Urothelium cell line (cell line): Measurements from ENCODE around the gene ZNRF4.
"Not testable (repeated sequence)": the region's sequence is repeated elsewhere in the genome, so short reads cannot be mapped to it uniquely, and the experiment has no call there.

Source experiments
- DNase-seq: peaks from one replicate; pipeline ENCODE4 v3.0.0; 2011; ENCODE audit warnings: low spot score, mixed read lengths
- FAIRE-seq: peaks from 2 replicates; lab custom pipeline; 2011; peaks lifted over from hg19 to GRCh38; lab: Jason Lieb, UNC

The ZNRF4 gene

DNA sequence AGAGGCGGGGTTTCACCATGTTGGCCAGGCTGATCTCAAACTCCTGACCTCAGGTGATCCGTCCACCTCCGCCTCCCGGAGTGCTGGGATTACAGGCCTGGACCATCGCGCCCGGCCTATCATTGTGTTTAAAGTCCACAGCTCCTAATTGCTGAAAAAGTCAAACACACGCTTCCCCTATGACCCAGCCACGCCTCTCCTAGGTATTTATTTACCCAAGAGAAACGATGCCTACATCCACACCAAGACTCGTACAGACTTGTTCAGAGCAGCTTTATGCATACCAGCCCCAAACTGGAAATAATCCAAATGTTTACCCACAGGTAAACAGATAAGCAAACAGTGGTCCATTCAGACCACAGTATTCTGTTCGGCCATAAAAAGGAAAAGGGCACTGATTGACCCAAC, 15.1 kb downstream of the ZNRF4 start:
- no peak for DNase-seq
- no peak for FAIRE-seq

DNA sequence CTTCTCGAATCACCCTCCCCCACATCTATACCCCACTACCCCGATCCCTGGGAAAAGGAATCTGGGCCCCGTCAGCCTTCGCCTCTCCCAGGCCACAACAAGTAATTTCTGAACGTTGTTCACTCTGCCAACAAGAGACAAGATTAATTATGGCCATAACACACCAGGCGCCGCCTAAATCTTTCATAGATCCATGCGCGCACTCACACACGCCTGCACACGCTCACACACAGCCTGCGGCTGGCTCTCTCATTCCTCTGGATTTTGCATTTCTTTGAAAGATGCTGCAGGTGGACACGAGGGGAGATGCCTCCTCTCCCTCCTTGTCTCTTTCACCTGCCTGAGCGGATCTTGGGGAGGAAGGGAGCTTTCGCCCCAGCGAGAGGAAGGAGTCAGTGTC, 17.1 kb downstream of the ZNRF4 start:
- DNase-seq (no peak), FAIRE-seq (no peak)

DNA sequence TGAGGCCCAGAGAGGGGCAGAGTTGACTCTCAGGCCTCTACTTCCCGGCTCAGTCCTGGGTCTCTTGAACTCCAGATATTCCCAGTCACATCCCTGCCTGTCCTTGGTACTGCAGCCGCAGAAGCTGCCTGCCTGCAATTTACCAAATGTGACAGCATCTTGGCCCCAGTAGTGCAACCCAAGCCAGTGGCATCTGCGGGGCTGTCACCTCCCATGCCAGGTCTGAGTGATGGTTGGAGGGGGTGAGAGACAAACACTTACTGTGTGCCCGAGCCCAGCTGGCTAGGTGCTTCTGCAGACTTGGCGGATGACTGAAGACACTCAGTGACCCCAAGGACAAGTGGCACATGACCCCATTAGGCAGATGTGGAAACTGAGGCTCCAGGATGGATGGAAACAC, 18.4 kb downstream of the ZNRF4 start:
- no peak for DNase-seq
- FAIRE-seq = no peak

DNA sequence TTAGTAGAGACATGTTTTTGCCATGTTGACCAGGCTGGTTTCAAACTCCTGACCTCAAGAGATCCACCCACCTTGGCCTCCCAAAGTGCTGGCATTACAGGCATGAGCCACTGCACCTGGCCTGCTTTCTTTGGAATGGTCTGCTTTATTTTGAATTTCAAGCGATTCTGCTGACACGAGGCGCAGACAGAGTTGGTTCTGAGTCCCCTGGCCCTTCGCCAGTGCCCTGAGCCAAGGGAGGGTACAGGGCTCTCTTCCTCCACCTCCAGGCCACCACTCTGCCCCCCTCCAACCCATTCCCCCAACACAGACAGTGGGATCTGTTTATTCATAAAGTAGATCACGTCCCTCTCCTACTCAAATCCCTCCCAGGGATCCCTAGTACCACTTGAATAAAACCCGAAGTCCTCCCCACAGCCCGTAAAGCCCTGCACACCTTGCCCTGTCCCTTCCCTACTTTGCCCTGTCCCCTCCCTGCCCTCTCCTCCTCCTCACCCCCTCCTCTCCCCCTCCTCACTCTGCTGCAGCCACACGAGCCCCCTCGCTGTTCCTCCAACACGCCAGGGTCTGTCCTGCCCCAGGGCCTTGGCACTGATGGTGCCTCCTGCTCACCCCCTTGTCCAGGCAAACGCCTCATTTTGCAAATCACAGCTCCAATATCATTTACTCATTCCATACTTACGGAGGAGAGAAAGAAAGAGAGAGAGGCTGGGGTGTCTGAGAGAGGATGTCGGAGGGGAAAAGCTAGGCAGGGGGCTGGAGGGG, 22.4 kb downstream of the ZNRF4 start:
- FAIRE-seq (no peak), DNase-seq (no peak)

DNA sequence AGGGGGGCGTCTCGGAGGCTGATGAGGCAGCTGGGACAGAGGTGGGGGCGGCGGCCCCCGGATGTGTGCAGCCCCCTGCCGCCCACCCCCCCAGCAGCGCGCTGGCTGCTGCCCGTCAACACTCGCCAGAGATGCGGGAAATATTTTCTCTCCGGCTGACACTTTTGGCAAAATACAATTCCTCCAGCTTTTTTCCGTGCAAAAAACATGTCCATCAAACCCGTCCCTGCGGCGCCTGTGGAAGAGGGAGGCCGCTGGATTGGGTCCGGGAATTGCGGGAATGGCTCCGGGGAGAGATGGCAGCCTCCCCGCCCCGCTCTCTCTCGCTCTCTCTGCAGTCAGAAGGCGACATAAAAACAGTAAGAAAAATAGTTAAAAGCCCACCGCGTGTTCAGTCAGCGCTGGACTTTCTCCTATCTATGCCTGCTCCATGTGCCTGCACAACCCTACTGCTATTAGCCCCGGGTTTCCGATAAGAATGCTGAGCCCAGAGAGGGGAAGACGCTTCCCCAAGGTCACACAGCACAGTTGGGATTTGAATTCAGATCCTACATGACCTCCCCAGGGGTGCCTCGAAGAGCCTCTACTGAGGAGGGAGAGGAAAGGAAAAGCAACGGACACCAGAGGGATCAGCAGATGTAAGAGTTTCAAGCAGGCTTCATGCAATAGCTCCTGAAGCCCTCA, 23.2 kb downstream of the ZNRF4 start:
- FAIRE-seq (no peak), DNase-seq (no peak)

DNA sequence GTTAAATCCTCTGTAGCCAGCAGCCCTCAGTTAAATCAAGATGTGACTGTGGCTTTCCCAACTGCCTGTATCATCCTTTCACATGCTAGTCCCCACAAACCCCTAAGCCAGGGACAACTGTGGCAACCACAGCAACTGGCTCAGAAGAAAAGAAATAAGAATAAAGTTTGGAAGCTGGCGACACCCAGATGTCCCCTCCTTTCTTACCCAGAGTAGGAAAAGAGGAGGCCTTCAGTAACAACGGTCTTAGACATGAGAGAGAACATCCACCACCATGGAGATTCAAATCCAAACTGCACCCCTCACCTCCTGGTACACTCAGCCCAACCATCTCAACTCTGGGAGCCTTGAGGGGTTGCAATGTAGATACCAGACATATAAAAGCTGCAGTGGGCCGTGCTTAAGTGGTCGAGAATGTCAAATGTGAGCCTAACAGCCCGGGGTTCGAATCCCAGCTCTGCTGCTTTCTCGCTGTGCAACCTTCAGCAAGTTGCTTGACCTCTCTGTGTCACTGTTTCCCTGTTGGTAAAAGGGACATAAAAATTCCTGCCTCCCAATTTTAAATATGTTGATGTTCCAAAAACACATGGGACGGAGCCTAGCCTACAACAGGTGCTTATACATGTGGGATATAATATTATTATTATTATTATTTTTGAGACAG, 23.8 kb downstream of the ZNRF4 start:
- no peak for FAIRE-seq
- no peak for DNase-seq

DNA sequence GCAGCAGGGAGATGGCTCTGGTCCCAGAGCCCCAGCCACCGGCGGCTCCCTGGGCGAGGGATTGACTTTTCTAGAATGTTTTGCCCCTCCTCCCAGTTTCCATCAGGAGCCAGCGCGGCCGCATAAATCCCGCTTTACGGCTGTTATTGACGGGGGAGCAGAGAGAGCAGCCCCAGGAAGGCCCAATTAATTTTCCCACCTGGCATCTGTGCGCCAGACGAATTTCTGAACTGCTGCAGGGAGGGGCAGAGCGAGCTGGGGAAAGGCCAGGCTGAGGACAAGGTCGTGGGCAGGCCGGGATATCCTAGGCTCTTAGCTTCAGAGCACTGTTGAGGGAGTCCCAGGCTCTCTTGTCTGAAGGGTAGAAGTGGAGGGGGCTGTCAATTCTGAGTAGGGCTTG, 24.7 kb downstream of the ZNRF4 start:
- DNase-seq = no peak
- FAIRE-seq = no peak

DNA sequence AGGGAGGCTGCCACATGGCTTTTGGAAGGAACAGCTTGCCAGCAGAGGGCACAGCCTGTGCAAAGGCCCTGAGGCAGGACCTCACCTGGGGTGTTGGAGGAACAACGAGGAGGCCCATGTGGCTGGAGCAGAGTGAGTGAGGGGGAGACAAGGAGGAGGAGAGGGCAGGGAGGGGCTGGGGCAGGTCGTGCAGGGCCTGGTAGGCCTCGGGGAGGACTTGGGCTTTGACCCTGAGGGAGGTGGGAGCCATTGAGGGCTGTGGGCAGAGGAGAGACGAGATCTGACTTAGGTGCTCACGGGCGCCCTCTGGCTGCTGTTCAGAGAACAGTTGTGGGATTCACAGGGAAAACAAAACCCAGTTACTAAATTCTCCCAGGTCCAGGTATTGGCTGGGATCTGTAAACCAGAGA, 25.2 kb downstream of the ZNRF4 start:
- DNase-seq = no peak
- no peak for FAIRE-seq

DNA sequence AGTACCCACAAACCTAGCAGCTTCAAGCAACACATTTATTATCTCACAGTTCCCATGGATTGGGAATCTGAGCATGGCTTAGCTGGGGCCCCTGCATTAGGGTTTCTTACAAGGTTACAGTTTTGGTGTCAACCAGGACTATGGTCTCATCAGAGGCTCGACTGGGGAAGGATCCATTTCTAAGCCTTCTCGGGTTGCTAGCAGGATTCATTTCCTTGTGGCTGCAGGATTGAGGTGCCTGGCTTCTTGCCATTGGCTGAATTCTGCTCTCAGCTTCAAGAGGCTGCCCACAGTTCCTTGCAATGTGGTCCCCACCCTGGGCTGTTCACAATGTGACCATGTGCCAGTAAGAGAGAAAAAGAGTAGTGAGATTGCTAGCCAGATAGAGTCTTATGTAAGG, 26.7 kb downstream of the ZNRF4 start:
- no peak for DNase-seq

DNA sequence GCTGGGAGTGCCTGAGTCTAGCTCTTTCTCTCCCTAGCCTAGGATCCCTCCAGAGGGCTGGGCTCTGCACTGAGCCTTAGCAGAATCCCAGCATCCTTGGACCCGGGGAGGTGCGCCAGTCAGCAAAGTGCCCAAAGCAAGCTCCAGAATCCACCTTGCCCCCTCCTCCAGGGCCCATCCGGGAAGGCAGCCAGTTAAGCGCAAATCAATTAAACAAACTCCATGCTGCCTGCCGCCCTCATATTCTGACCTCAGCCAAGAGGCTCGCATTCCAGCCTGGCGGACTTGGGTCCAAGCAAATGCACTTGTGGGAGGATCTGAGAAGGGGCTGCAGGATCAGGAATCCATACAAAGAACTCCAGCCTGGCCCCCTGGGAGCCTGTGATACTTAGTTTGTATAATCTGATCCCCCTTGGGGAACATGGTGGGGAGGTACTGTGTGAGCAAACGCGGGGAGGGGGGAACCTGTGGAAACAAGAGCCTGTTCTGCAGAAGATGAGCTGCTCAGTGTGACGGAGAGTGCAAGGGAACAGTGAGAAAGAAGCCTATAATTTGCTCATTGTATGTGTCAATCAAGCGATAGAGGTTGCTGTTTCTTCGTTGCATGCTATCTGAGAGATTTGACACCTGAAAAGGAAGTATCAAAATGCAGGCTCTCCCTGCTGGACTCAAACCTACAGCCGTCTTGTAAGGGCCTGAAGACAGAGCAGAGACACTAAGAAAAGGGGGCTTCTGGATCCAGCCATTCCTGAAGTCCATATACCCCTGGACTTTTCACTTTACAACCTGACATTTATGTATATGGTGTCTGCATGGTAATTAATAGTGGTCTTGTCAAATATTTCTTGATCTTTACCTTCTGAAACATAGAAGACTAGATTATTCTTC, 29.4 kb downstream of the ZNRF4 start:
- FAIRE-seq (no peak), DNase-seq (peak; percentile 50)

More for the DNA sequence above, 26.7 kb downstream of the ZNRF4 start:
- FAIRE-seq = no peak

DNA sequence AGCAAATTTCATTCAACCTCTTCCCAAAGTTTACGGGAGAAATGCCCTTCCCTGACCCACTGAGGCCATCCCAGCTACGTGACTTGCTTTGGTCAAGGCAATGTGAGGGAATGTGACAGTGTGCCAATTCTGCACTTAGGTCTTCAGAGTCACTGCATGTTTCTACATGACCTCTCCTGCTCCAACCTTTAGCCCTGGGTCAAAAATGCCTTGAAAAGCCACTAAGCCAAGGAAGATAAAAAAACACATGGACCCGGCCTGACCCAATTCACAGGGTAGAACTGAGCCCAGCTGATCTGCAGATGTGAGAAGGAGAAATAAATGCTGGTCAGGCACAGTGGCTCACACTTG, 30.0 kb downstream of the ZNRF4 start:
- FAIRE-seq (no peak), DNase-seq (no peak)

DNA sequence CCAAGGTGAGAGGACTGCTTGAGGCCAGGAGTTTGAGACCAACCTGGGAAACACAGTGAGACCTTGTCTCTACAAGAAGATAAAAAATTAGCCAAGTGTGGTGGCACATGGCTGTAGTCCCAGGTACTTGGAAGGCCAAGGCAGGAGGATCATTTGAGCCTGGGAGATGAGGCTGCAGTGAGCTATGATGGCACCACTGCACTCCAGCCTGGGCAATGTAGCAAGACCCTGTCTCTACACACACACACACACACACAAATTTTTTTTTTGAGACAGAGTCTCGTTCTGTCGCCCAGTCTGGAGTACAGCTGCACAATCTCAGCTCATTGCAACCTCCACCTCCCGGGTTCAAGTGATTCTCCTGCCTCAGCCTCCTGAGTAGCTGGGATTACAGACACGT, 30.4 kb downstream of the ZNRF4 start:
- DNase-seq = not testable (repeated sequence)

DNA sequence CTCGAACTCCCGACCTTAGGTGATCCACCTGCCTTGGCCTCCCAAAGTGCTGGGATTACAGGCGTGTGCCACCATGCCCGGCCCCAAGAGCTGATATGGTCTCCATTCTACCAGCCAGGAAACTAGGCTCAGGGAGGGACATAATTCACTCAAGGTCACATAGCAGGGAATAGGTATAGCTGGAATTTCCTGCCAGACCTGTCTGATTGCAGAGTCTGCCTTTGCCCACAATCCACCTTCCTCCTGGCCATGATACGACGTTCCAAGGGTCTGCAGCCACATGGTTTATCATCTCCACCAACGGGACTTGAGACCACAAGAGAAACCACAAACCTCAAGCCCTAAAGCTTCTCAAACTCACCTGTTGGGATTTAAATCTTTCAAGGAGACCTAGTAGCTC, 32.0 kb downstream of the ZNRF4 start:
- FAIRE-seq (peak; percentile 20), DNase-seq (peak; percentile 16)

More for the DNA sequence above, 30.4 kb downstream of the ZNRF4 start:
- FAIRE-seq = not testable (repeated sequence)

DNA sequence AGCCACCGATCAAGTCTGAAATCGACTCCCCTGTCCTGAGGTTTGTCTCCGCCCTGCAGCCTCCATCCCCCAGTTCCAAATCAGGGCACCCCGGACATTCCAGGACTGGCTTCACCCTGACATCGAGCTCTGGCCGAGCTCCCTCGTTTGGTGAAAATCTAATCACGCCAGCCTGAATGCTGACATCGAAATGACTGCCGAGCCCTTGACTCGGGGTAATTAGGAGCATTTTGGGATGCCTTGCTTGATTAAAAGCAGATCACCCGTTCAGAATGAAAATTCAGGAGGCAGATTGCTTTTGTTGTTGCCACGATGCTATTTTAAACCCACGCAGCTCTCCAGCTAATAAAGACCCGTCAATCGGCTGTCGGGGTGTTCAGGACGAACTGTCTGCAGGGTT, 34.3 kb downstream of the ZNRF4 start:
- no peak for DNase-seq
- FAIRE-seq = no peak

DNA sequence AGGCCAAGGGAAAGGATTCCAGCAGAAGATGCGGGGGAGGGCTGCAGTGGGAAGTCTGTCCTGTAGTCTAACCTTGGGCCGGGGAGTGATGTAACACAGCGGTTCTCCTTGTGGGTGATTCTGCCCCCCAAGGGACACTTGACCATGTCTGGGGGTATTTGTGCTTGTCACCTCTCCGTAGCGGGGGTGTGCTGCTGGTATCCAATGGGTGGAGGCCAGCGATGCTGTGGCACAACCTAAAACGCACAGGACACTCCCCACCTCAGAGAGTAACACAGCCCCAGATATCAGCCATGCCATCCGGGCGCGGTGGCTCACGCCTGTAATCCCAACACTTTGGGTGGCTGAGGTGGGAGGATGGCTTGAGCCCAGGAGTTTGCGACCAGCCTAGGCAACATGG, 36.3 kb downstream of the ZNRF4 start:
- DNase-seq = no peak
- FAIRE-seq = no peak

DNA sequence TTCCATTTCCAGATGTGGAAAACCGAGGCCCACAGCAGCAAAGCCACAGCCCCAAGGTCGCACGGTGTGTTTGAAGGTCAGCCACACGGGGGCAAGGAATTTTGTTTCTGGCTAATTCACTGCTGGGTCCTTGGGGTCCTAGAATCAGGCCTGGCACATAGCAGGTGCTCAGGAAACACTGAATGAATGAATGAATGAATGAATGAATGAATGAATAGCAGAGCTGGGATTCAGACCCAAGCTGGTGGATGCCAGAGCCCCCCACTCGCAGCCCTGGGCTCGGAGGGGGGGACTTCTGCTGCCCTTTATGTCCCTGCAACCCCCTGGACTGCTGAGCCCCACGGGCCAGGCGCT, 37.0 kb downstream of the ZNRF4 start:
- FAIRE-seq (no peak), DNase-seq (no peak)

DNA sequence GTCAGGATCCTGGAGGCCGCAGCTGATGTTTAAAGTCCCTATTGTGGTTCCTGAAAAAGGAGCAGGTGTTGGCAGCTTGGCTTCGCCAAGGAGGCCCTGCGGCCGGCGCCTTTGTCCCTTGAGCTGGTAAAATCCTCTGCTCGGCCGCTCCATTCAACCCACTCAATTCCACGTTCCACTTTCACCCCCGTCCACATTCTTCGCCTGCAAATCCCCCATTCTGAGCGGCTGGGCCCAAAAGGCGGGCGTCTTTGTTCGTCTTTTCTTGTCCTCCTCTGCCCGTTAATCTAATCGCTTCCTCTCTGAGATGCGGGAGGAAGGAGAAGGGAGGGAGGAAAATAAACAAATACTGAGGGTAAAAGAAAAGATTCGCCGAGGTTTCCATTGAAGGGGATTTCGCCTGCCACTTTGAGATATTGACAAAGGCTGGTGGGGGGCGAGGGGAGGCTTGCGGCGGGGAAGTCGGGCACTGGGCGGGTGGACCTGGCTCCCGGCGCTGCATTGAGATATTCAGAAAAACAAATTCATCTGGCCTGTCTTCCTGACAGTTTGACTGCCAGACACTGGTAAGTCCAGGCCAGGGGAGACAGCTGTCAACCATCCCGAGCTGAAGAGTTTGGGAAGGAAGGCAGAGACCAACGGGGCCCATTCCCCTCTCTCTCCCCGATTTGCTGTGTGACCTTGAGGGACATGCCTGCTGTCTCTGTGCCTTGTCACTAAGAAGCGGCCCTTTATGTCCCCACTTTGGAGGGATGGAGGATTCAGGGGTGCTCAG, 37.6 kb downstream of the ZNRF4 start:
- DNase-seq (no peak), FAIRE-seq (no peak)

DNA sequence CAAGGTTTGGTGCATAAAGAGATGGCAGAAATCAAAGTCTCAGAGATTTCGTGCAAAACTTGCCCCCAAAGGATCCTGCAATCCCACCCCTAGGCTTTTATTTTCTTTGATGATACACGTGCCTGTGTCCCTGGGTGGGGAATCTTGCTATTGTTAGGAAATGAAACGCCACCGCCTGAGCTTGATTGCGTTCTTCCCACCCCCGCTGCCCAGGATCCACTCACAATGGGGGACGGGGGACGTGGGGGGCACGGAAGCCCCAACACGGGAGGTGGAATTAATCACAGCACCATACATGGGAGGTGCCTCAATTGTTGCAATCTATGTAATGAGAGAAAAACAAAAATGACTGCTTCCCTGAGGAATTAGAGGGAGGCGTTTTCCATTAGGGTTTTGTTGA, 39.6 kb downstream of the ZNRF4 start:
- no peak for DNase-seq
- FAIRE-seq = no peak

DNA sequence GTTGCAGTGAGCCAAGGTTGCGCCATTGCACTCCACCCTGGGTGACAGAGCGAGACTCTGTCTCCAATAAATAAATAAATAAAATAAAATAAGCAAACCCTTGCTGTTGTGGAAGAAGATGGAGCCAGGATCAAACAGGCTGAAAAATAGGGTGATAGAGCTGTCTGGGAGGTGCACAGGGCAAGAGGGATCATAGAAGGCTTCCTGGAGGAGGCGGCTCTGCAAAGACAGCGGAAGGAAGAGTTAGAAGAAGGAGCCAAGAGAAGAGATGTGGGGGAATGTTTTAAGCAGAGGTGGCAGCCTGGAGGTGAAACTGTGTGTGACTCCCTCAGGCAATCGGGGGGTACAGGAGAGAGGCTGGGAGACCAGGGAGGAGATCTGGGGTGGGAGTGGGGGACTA, 40.6 kb downstream of the ZNRF4 start:
- FAIRE-seq (no peak), DNase-seq (no peak)

DNA sequence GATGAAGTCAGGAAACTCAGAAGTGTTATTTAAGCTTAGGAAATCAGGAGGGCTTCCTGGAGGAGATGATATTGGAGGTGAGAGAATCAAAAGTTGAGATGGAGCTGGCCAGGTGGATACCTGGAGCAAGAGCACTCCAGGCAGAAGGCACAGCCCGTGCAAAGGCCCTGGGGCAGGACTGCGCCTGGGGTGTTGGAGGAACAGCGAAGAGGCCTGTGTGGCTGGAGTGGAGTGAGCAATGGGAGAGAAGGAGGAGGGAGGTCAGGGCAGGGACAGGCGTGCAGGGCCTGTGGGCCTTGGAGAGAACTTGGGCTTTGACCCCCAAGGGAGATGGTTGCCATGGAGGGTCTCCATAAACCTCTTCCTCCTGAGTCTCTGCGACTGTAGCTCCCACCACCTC, 42.1 kb downstream of the ZNRF4 start:
- FAIRE-seq (no peak), DNase-seq (no peak)
